ENCODE data around the gene FOSL2.

Gene FOSL2

DNA sequence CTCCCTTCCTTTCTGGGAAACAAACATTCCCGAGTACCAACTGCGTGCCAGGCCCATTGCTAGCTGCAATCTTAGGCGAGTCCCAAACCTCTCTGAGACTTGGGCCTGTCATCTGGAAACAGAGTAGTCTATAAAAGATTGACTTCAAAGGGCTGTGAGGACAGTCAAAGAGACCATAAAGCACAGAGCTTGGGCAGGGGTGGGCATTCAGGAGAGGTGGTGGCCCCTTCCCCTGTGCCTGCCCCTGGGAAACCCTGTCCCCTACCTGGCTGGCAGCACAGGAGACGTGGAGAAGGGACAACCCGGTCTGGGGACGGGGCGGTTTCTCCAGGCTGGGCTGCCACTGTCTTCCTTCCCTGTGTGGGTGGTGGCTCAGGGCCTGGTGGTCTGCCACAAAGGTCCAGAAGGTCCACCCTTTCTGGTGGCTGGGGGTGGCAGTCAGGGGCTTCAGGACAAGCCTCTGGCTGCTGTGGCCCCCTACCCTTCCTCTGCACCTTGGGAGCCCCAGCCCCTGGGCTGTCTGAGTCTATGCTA is 33.9 kb upstream of the FOSL2 start:
- H3K36me3 ChIP-seq (ENCODE audit: insufficient read depth, low read length) = no peaks in the 10 kb centered on the region
- no peak overlapping the region for H3K4me3 ChIP-seq (ENCODE audit: low read depth, low read length, poor library complexity, severe bottlenecking)
- H4K20me1 ChIP-seq (ENCODE audit: insufficient read depth, low read length) = no peaks in the 10 kb centered on the region
- no peak overlapping the region for H3K27ac ChIP-seq (ENCODE audit: low read depth, low read length, poor library complexity, severe bottlenecking)
- H3K9me3 ChIP-seq (ENCODE audit: low read length) = no peaks in the 10 kb centered on the region
- H3F3A ChIP-seq (ENCODE audit: insufficient read depth, low read length) = no peaks in the 10 kb centered on the region
- no peaks in the 10 kb centered on the region for H3K4me1 ChIP-seq (ENCODE audit: insufficient read depth, low read length, severe bottlenecking)
- no peaks in the 10 kb centered on the region for H3K9me2 ChIP-seq (ENCODE audit: low read depth, low read length)
- TF ChIP-seq, protein P1, sequence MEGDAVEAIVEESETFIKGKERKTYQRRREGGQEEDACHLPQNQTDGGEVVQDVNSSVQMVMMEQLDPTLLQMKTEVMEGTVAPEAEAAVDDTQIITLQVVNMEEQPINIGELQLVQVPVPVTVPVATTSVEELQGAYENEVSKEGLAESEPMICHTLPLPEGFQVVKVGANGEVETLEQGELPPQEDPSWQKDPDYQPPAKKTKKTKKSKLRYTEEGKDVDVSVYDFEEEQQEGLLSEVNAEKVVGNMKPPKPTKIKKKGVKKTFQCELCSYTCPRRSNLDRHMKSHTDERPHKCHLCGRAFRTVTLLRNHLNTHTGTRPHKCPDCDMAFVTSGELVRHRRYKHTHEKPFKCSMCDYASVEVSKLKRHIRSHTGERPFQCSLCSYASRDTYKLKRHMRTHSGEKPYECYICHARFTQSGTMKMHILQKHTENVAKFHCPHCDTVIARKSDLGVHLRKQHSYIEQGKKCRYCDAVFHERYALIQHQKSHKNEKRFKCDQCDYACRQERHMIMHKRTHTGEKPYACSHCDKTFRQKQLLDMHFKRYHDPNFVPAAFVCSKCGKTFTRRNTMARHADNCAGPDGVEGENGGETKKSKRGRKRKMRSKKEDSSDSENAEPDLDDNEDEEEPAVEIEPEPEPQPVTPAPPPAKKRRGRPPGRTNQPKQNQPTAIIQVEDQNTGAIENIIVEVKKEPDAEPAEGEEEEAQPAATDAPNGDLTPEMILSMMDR (IDR thresholded peaks at IDR 0.05; ENCODE audit: low read length) = no peak
- no peak for TF ChIP-seq EZH2 (IDR thresholded peaks at IDR 0.05; ENCODE audit: borderline replicate concordance, low read length)
- no peak overlapping the region for H3K4me2 ChIP-seq (ENCODE audit: low read length)
- H3K79me2 ChIP-seq (ENCODE audit: insufficient read depth, low read length) = no peaks in the 10 kb centered on the region
- H3K9ac ChIP-seq (ENCODE audit: low read length) = no peak overlapping the region
- H3K27me3 ChIP-seq (ENCODE audit: insufficient read depth, low read length) = no peaks in the 10 kb centered on the region
- H2AFZ ChIP-seq (ENCODE audit: low read length) = no peak overlapping the region

DNA sequence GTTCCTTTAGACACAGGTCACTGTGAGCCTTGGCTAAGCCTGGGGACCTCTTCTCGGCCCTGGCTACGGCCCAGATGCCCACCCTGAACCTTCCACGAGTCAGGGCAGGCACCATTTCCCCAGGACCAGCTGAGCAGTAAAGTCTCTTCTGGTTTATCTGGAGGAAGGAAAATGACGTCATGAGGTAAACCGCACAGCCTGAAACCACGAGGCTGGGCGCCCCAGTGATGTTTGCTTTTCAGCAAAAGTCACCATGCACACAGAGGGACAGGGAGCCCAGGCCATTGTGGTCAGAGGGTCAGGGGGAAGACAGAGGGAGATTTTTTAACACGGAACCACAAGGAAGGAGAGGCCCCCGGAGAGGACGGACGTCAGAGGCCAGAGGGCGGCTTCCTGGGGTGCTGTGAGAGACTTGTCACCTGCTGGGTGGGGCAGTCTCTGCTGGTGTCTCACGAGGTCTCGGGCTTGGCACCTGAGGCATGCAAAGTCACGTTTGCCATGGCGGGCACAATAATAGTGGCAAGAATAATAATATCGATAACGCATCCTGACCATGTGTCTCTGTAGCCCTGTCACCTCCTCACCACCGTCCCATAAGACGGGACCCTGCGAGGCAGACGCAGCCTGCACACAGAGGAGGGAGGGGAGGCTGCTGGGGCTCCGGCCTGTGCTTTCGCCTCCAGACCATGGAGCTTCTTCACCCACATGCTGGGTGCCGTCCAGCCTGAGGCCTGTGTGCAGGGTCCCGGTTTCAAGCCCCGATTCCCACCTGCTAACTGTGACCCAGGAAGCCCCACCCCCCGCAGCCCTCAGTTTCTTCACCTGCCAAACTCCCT is 33.2 kb upstream of the FOSL2 start:
- H3K27ac ChIP-seq (ENCODE audit: low read depth, low read length, poor library complexity, severe bottlenecking) = no peak overlapping the region
- no peaks in the 10 kb centered on the region for H4K20me1 ChIP-seq (ENCODE audit: insufficient read depth, low read length)
- no peak overlapping the region for H2AFZ ChIP-seq (ENCODE audit: low read length)
- TF ChIP-seq EZH2 (IDR thresholded peaks at IDR 0.05; ENCODE audit: borderline replicate concordance, low read length) = no peak
- TF ChIP-seq, protein P1 (IDR thresholded peaks at IDR 0.05; ENCODE audit: low read length) = no peak
- no peak overlapping the region for H3K9ac ChIP-seq (ENCODE audit: low read length)
- no peaks in the 10 kb centered on the region for H3K36me3 ChIP-seq (ENCODE audit: insufficient read depth, low read length)
- no peak overlapping the region; the same call in 1 of the 2 replicates for H3K4me2 ChIP-seq (ENCODE audit: low read length)
- H3K9me3 ChIP-seq (ENCODE audit: low read length) = no peaks in the 10 kb centered on the region
- no peaks in the 10 kb centered on the region for H3K79me2 ChIP-seq (ENCODE audit: insufficient read depth, low read length)
- H3K9me2 ChIP-seq (ENCODE audit: low read depth, low read length) = no peaks in the 10 kb centered on the region
- H3K4me3 ChIP-seq (ENCODE audit: low read depth, low read length, poor library complexity, severe bottlenecking) = no peak overlapping the region
- no peaks in the 10 kb centered on the region for H3F3A ChIP-seq (ENCODE audit: insufficient read depth, low read length)
- H3K27me3 ChIP-seq (ENCODE audit: insufficient read depth, low read length) = no peaks in the 10 kb centered on the region
- H3K4me1 ChIP-seq (ENCODE audit: insufficient read depth, low read length, severe bottlenecking) = no peaks in the 10 kb centered on the region

DNA sequence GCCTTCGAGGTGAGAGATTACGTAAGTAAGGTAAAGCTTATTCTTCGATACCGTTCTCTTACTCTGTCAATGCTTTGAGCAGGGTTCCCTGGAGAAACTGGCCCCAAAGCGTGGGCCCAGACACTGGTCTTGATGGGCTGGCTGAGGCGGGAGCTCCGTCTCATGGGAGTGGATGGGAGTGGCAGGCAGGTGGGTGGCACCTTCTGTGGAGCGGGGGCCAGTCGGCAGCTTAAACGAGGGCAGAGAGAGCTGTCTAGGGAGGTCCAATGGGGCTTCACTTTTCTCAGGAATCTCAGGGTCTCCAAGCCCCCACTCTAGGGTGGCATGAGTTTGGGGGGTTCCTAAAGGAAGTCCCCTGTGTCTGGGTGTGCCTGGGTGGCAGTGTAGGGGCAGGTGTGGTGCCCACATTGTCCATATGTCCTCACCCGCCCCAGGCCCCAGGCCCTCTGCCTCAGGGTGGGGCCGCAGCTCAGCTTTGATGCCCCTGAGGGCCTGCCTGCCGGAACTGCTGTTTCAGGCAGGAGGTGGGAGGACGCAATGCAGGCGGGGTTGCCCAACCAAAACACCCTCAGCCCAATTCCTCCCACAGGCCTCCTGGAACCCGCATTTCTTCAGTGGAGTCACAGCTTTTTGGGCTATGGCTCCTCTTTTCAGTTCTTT is 32.5 kb upstream of the FOSL2 start:
- no peak overlapping the region for H3K4me3 ChIP-seq (ENCODE audit: low read depth, low read length, poor library complexity, severe bottlenecking)
- H4K20me1 ChIP-seq (ENCODE audit: insufficient read depth, low read length) = no peaks in the 10 kb centered on the region
- H3F3A ChIP-seq (ENCODE audit: insufficient read depth, low read length) = no peaks in the 10 kb centered on the region
- H3K79me2 ChIP-seq (ENCODE audit: insufficient read depth, low read length) = no peaks in the 10 kb centered on the region
- H3K9me2 ChIP-seq (ENCODE audit: low read depth, low read length) = no peaks in the 10 kb centered on the region
- H3K27me3 ChIP-seq (ENCODE audit: insufficient read depth, low read length) = no peaks in the 10 kb centered on the region
- H2AFZ ChIP-seq (ENCODE audit: low read length) = no peak overlapping the region
- H3K27ac ChIP-seq (ENCODE audit: low read depth, low read length, poor library complexity, severe bottlenecking) = no peak overlapping the region
- no peak overlapping the region for H3K9ac ChIP-seq (ENCODE audit: low read length)
- no peaks in the 10 kb centered on the region for H3K36me3 ChIP-seq (ENCODE audit: insufficient read depth, low read length)
- TF ChIP-seq, protein P1 (IDR thresholded peaks at IDR 0.05; ENCODE audit: low read length) = no peak
- TF ChIP-seq EZH2 (IDR thresholded peaks at IDR 0.05; ENCODE audit: borderline replicate concordance, low read length) = no peak
- H3K9me3 ChIP-seq (ENCODE audit: low read length) = no peaks in the 10 kb centered on the region
- no peaks in the 10 kb centered on the region for H3K4me1 ChIP-seq (ENCODE audit: insufficient read depth, low read length, severe bottlenecking)
- no peak overlapping the region for H3K4me2 ChIP-seq (ENCODE audit: low read length)
